ENCODE results near the gene PET100.
A peak's percentile ranks its signal among the peaks of the same experiment; 100 is the strongest.

The PET100 gene

GRCh38 chr19:7629347-7630054, at the start of gene PET100, which contains the start of gene XAB2:
Gene PET100 (plus strand): TSS chr19:7629793. CDS start chr19:7629834, 41 bp downstream.
Gene XAB2 (minus strand): TSS chr19:7629545. CDS start chr19:7629527, 18 bp downstream.
- DNase-seq (ENCODE audit: low read depth), result peak; percentile 98

GRCh38 chr19:7582446-7582845, 47.1 kb upstream of the PET100 start:
- no peak for DNase-seq (ENCODE audit: low read depth)

GRCh38 chr19:7589822-7590221, 39.8 kb upstream of the PET100 start:
- DNase-seq (ENCODE audit: low read depth), result no peak

GRCh38 chr19:7590256-7590655, 39.3 kb upstream of the PET100 start:
- no peak for DNase-seq (ENCODE audit: low read depth)

- DNase-seq (ENCODE audit: low read depth), result peak; percentile 39
Observed at GRCh38 chr19:7595466-7596133, 34.0 kb upstream of the PET100 start, which contains the start of gene CAMSAP3. Gene CAMSAP3 (plus strand): TSS chr19:7595863. CDS start chr19:7596003, 140 bp downstream.

- DNase-seq (ENCODE audit: low read depth), result no peak
Observed at GRCh38 chr19:7596211-7596937, 33.2 kb upstream of the PET100 start.

- no peak for DNase-seq (ENCODE audit: low read depth)
Observed at GRCh38 chr19:7597689-7598088, 31.9 kb upstream of the PET100 start.

GRCh38 chr19:7598180-7598579, 31.4 kb upstream of the PET100 start:
- no peak for DNase-seq (ENCODE audit: low read depth)

GRCh38 chr19:7600721-7601120, 28.9 kb upstream of the PET100 start:
- no peak for DNase-seq (ENCODE audit: low read depth)

- DNase-seq (ENCODE audit: low read depth), result no peak
Observed at GRCh38 chr19:7602240-7602934, 27.2 kb upstream of the PET100 start.

- no peak for DNase-seq (ENCODE audit: low read depth)
Observed at GRCh38 chr19:7602935-7603497, 26.6 kb upstream of the PET100 start.

- no peak for DNase-seq (ENCODE audit: low read depth)
Observed at GRCh38 chr19:7603919-7604318, 25.7 kb upstream of the PET100 start.

GRCh38 chr19:7605490-7606222, 23.9 kb upstream of the PET100 start:
- no peak for DNase-seq (ENCODE audit: low read depth)

GRCh38 chr19:7606289-7606688, 23.3 kb upstream of the PET100 start:
- no peak for DNase-seq (ENCODE audit: low read depth)

- no peak for DNase-seq (ENCODE audit: low read depth)
Observed at GRCh38 chr19:7607212-7607873, 22.2 kb upstream of the PET100 start.

GRCh38 chr19:7607874-7608560, 21.6 kb upstream of the PET100 start:
- DNase-seq (ENCODE audit: low read depth), result no peak

- no peak for DNase-seq (ENCODE audit: low read depth)
Observed at GRCh38 chr19:7610491-7611240, 18.9 kb upstream of the PET100 start.

GRCh38 chr19:7611541-7612279, 17.9 kb upstream of the PET100 start:
- no peak for DNase-seq (ENCODE audit: low read depth)
